Neural cell (in vitro differentiated cells): ENCODE results near the gene JAG2. TPM values are rescaled to one million over a fixed set of nuclear protein-coding genes. Genes with fewer than 3 reads are reported as not detected.

Experiments
- H2AFZ ChIP-seq: fragments of 200-600, 300-800 bp; sonication (generic), shearing (Covaris generic); 2 replicates; pipeline ENCODE4 v1.6.0; 2014; ENCODE audit warnings: low read depth, mild to moderate bottlenecking, antibody characterized with exemption, low read length, moderate library complexity
- H3F3A ChIP-seq: fragments of 200-600 bp; shearing (Covaris generic); 2 replicates; pipeline ENCODE4 v1.6.1; 2016; ENCODE audit warnings: mild to moderate bottlenecking, moderate library complexity, mixed read lengths, antibody characterized with exemption, low read length; ENCODE audit not compliant: insufficient read depth, poor library complexity, severe bottlenecking
- H3K27ac ChIP-seq: fragments of 200-600, 300-800 bp; sonication (generic), shearing (Covaris generic); 2 replicates; pipeline ENCODE4 v1.5.1; 2014; ENCODE audit warnings: mild to moderate bottlenecking, low read length, moderate library complexity
- H3K27me3 ChIP-seq: fragments of 300-800, 200-600 bp; sonication (generic), shearing (Covaris generic); 2 replicates; pipeline ENCODE4 v1.6.0; 2014; ENCODE audit warnings: mild to moderate bottlenecking, low read depth, low read length, moderate library complexity; ENCODE audit not compliant: insufficient read depth
- H3K36me3 ChIP-seq: fragments of 300-800, 200-600 bp; sonication (generic), shearing (Covaris generic); 2 replicates; pipeline ENCODE4 v1.5.1; 2014; ENCODE audit warnings: mild to moderate bottlenecking, antibody characterized with exemption, low read length, moderate library complexity; ENCODE audit not compliant: insufficient read depth
- H3K4me2 ChIP-seq: fragments of 300-800, 200-600 bp; sonication (generic), shearing (Covaris generic); 2 replicates; pipeline ENCODE4 v1.6.0; 2014; ENCODE audit warnings: mild to moderate bottlenecking, low read length
- H3K4me3 ChIP-seq: fragments of 300-800, 200-600 bp; sonication (generic), shearing (Covaris generic); 2 replicates; pipeline ENCODE4 v1.5.1; 2014; ENCODE audit warnings: mild to moderate bottlenecking, low read length, moderate library complexity
- H3K79me2 ChIP-seq: fragments of 200-600 bp; shearing (Covaris generic); replicated peaks from 2 replicates; pipeline ENCODE4 v1.6.0; 2014; ENCODE audit warnings: mild to moderate bottlenecking, low read length, moderate library complexity; ENCODE audit not compliant: insufficient read depth
- H3K9ac ChIP-seq: fragments of 300-800, 200-600 bp; sonication (generic), shearing (Covaris generic); 2 replicates; pipeline ENCODE4 v1.6.1; 2016; ENCODE audit warnings: mild to moderate bottlenecking, low read length, mixed read lengths
- H3K9me2 ChIP-seq: fragments of 200-600 bp; shearing (Covaris generic); 2 replicates; pipeline ENCODE4 v1.6.1; 2016; ENCODE audit warnings: mild to moderate bottlenecking, low read length, mixed read lengths; ENCODE audit not compliant: insufficient read depth
- H3K9me3 ChIP-seq: fragments of 200-600, 300-800 bp; sonication (generic), shearing (Covaris generic); 2 replicates; pipeline ENCODE4 v1.6.1; 2016; ENCODE audit warnings: mild to moderate bottlenecking, mixed run types, low read length, moderate library complexity, mixed read lengths
- H4K20me1 ChIP-seq: fragments of 200-600 bp; shearing (Covaris generic); 2 replicates; pipeline ENCODE4 v1.6.1; 2016; ENCODE audit warnings: mild to moderate bottlenecking, mixed run types; ENCODE audit not compliant: insufficient read depth
- EP300 ChIP-seq: fragments of 450-650 bp; conservative IDR thresholded peaks from 2 replicates; pipeline ENCODE4 v1.6.1; 2014; ENCODE audit warnings: antibody characterized with exemption, mild to moderate bottlenecking, moderate library complexity; ENCODE audit not compliant: poor library complexity, severe bottlenecking
- EZH2 ChIP-seq: fragments of 200-600, 300-800 bp; shearing (Covaris generic), sonication (generic); IDR thresholded peaks from 2 replicates; pipeline ENCODE4 v1.6.1; 2014; ENCODE audit warnings: antibody characterized with exemption, low read length, borderline replicate concordance, mild to moderate bottlenecking; ENCODE audit not compliant: insufficient read depth, poor library complexity, severe bottlenecking
- MXI1 ChIP-seq: fragments of 450-650 bp; conservative IDR thresholded peaks from 2 replicates; pipeline ENCODE4 v1.6.1; 2014; ENCODE audit warnings: antibody characterized with exemption, mild to moderate bottlenecking; ENCODE audit not compliant: poor library complexity, severe bottlenecking
- POLR2AphosphoS5 ChIP-seq: IDR thresholded peaks from 2 replicates; pipeline ENCODE4 v1.6.1; 2012
- RAD21 ChIP-seq: fragments of 450-650 bp; conservative IDR thresholded peaks from 2 replicates; pipeline ENCODE4 v1.6.1; 2014; ENCODE audit warnings: antibody characterized with exemption, mild to moderate bottlenecking, moderate library complexity
- SMC3 ChIP-seq: fragments of 450-650 bp; conservative IDR thresholded peaks from 2 replicates; pipeline ENCODE4 v1.6.1; 2014; ENCODE audit warnings: antibody characterized with exemption, mild to moderate bottlenecking, moderate library complexity; ENCODE audit not compliant: poor library complexity
- TAF1 ChIP-seq: IDR thresholded peaks from 2 replicates; pipeline ENCODE4 v1.6.1; 2012; ENCODE audit warnings: low read depth
- polyA plus RNA-seq: library from polyadenylated mRNA; depleted of rRNA; stranded (reverse); fragments of >200 nt; gene quantifications from 2 replicates; pipeline ENCODE4 v1.2.3, GENCODE V29; 2014
- TF ChIP-seq, protein P1 (sequence below): fragments of 450-650 bp; IDR thresholded peaks from 2 replicates; pipeline ENCODE4 v1.5.1; 2014; ENCODE audit warnings: antibody characterized with exemption, mild to moderate bottlenecking, moderate library complexity; ENCODE audit not compliant: poor library complexity, severe bottlenecking
- TF ChIP-seq, protein P2 (sequence below): IDR thresholded peaks from 2 replicates; pipeline ENCODE4 v1.6.1; 2012; ENCODE audit warnings: borderline replicate concordance

JAG2 gene
- polyA plus RNA-seq, 1 donor from 2014 or later = 20.3 TPM

DNA sequence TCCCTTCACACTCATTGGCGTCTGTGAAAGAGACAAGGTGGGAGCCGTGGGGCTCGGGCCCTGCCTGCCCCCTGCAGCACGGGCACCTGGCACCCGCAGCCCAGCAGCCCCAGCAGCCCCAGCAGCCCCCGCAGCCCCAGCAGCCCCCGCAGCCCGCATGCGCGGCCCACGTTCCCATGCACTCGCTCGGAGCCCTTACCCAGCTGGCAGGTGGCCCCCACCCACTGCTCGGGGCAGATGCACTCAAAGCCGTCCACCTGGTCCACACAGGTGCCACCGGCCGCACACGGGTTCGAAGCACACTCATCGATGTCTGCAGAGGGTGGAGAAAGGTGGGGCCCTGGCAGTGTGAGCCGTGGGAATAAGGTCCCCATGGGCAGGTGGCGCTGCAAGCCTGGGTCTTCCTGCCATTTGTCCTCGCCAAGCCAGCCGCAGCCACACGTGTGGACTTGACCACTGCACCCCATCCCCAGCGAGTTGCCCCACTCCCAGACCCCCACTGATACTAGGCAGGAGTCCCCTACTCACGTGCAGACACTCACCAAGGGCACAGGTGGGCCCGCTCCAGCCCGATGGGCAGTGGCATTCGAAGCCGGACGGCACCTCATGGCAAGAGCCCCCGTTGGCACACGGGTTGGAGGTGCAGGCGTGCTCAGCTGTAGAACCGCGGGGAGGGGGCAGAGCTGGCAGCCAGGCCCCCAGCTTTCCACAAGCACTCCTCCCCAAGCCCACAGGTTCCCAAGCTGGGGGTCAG, 17.3 kb downstream of the JAG2 start:
- H3K27me3 ChIP-seq = no peaks in the 10 kb centered on the region
- TF ChIP-seq MXI1 = no peak
- no peak overlapping the region for H3K4me2 ChIP-seq
- no peak overlapping the region for H3K27ac ChIP-seq
- no peaks in the 10 kb centered on the region for H4K20me1 ChIP-seq
- no peak overlapping the region for H3K4me3 ChIP-seq
- no peaks in the 10 kb centered on the region for H3F3A ChIP-seq
- no peaks in the 10 kb centered on the region for H3K36me3 ChIP-seq
- H3K79me2 ChIP-seq = no peaks in the 10 kb centered on the region
- H3K9me3 ChIP-seq = no peaks in the 10 kb centered on the region
- no peak overlapping the region for H2AFZ ChIP-seq
- H3K9ac ChIP-seq = no peak overlapping the region
- H3K9me2 ChIP-seq = no peaks in the 10 kb centered on the region

DNA sequence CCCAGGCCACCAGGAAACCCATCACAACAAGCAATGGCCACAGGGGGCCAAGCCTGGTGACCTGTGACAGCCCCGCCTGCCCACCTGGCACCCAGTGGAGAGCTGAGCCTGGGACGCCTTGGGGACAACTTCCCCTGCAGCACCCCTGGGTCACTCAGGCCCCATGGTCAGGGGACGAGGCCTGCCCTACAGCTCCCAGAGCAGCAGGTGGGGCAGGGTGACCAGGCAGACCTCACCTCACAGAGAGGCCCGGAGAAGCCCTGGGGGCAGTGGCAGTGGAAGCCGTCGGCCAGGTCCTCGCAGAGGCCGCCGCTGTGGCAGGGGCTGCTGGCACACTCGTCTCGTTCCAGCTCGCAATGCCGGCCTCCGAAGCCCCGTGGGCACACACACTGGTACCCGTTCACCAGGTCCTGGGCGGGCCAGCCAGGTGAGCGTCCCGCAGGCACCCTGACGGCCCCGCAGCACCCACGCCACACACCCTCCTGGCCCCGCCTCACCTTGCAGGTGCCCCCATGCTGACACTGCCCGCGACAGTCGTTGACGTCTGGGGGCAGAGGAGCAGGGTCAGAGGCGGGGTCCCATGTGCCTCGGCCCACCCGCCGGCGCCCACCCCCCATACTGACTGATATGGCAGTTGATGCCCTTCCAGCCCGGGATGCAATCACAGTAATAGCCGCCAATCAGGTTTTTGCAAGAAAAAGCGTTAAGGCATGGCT, 18.1 kb downstream of the JAG2 start:
- Histone ChIP-seq H3K27ac (no peak overlapping the region), H3K9me2 (no peaks in the 10 kb centered on the region), H3K9ac (no peak overlapping the region), H3K4me3 (no peak overlapping the region), H3K9me3 (no peaks in the 10 kb centered on the region), H3K27me3 (no peaks in the 10 kb centered on the region), H4K20me1 (no peaks in the 10 kb centered on the region), H3K4me2 (no peak overlapping the region), H3K36me3 (no peaks in the 10 kb centered on the region), H3K79me2 (no peaks in the 10 kb centered on the region), H2AFZ (no peak overlapping the region), H3F3A (no peaks in the 10 kb centered on the region)
- TF ChIP-seq POLR2AphosphoS5 (no peak), RAD21 (no peak), EZH2 (no peak), SMC3 (no peak), MXI1 (no peak), EP300 (no peak), TAF1 (no peak)
- TF ChIP-seq, protein P1, sequence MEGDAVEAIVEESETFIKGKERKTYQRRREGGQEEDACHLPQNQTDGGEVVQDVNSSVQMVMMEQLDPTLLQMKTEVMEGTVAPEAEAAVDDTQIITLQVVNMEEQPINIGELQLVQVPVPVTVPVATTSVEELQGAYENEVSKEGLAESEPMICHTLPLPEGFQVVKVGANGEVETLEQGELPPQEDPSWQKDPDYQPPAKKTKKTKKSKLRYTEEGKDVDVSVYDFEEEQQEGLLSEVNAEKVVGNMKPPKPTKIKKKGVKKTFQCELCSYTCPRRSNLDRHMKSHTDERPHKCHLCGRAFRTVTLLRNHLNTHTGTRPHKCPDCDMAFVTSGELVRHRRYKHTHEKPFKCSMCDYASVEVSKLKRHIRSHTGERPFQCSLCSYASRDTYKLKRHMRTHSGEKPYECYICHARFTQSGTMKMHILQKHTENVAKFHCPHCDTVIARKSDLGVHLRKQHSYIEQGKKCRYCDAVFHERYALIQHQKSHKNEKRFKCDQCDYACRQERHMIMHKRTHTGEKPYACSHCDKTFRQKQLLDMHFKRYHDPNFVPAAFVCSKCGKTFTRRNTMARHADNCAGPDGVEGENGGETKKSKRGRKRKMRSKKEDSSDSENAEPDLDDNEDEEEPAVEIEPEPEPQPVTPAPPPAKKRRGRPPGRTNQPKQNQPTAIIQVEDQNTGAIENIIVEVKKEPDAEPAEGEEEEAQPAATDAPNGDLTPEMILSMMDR = no peak
- TF ChIP-seq, protein P2, sequence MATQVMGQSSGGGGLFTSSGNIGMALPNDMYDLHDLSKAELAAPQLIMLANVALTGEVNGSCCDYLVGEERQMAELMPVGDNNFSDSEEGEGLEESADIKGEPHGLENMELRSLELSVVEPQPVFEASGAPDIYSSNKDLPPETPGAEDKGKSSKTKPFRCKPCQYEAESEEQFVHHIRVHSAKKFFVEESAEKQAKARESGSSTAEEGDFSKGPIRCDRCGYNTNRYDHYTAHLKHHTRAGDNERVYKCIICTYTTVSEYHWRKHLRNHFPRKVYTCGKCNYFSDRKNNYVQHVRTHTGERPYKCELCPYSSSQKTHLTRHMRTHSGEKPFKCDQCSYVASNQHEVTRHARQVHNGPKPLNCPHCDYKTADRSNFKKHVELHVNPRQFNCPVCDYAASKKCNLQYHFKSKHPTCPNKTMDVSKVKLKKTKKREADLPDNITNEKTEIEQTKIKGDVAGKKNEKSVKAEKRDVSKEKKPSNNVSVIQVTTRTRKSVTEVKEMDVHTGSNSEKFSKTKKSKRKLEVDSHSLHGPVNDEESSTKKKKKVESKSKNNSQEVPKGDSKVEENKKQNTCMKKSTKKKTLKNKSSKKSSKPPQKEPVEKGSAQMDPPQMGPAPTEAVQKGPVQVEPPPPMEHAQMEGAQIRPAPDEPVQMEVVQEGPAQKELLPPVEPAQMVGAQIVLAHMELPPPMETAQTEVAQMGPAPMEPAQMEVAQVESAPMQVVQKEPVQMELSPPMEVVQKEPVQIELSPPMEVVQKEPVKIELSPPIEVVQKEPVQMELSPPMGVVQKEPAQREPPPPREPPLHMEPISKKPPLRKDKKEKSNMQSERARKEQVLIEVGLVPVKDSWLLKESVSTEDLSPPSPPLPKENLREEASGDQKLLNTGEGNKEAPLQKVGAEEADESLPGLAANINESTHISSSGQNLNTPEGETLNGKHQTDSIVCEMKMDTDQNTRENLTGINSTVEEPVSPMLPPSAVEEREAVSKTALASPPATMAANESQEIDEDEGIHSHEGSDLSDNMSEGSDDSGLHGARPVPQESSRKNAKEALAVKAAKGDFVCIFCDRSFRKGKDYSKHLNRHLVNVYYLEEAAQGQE = no peak
